CD14-positive monocyte (primary cell): ENCODE results near the gene B3GAT2. TPM values are rescaled to one million over a fixed set of nuclear protein-coding genes. Genes with fewer than 3 reads are reported as not detected.

Experiments
- DNase-seq, 3 donors: peaks; one replicate each; pipeline ENCODE4 v3.0.0-alpha.2; 2011 to 2022
- H2AFZ ChIP-seq: 2 replicates; pipeline ENCODE4 v1.6.0; 2012; ENCODE audit warnings: mild to moderate bottlenecking, low read depth, low read length, inconsistent platforms; ENCODE audit not compliant: insufficient read depth, poor library complexity, severe bottlenecking
- H3K27ac ChIP-seq, 2 donors: 1 replicate in 1 of 2; 2 replicates in 1 of 2; pipeline ENCODE4 v1.5.1; 2012 to 2013; ENCODE audit warnings: low read length in 2 of 2, control low read depth in 1 of 2, inconsistent platforms in 1 of 2, low read depth in 1 of 2, mild to moderate bottlenecking in 1 of 2
- H3K27me3 ChIP-seq, 2 donors: one replicate each; pipeline versions ENCODE4 v1.6.0 to v1.6.1; 2011 to 2013; ENCODE audit warnings: low read length in 2 of 2; ENCODE audit not compliant: control insufficient read depth in 2 of 2, insufficient read depth in 2 of 2
- H3K36me3 ChIP-seq, 2 donors: replicated peaks in 1 of 2; 1 replicate in 1 of 2; 2 replicates in 1 of 2; pipeline versions ENCODE4 v1.5.1 to v1.6.1; 2012 to 2013; ENCODE audit warnings: low read length in 2 of 2, control low read depth in 1 of 2, inconsistent platforms in 1 of 2, mild to moderate bottlenecking in 1 of 2; ENCODE audit not compliant: insufficient read depth in 2 of 2, control insufficient read depth in 1 of 2
- H3K4me1 ChIP-seq, 2 donors: 1 replicate in 1 of 2; 2 replicates in 1 of 2; pipeline versions ENCODE4 v1.5.1 to v1.6.1; 2012 to 2013; ENCODE audit warnings: low read length in 2 of 2, control low read depth in 1 of 2, inconsistent platforms in 1 of 2, mild to moderate bottlenecking in 1 of 2, moderate library complexity in 1 of 2; ENCODE audit not compliant: insufficient read depth in 2 of 2, control insufficient read depth in 1 of 2
- H3K4me2 ChIP-seq: replicated peaks from 2 replicates; pipeline ENCODE3; 2012; ENCODE audit warnings: low read length, moderate library complexity, mild to moderate bottlenecking; ENCODE audit not compliant: poor library complexity, severe bottlenecking; ENCODE audit errors: extremely low read depth
- H3K4me3 ChIP-seq, 3 experiments: fragments of 200-600 bp in 1 of 3; sonication (generic) in 1 of 3; replicated peaks in 1 of 3; 1 replicate in 2 of 3; 2 replicates in 1 of 3; pipeline ENCODE4 v1.5.1; 2011 to 2013; ENCODE audit warnings: low read length in 3 of 3, mild to moderate bottlenecking in 3 of 3, control low read depth in 2 of 3, low read depth in 2 of 3, inconsistent platforms in 1 of 3, moderate library complexity in 1 of 3
- H3K79me2 ChIP-seq: 2 replicates; pipeline ENCODE4 v1.6.0; 2012; ENCODE audit warnings: mild to moderate bottlenecking, control low read depth, inconsistent platforms, low read length, moderate library complexity; ENCODE audit not compliant: insufficient read depth
- H3K9ac ChIP-seq: 2 replicates; pipeline ENCODE4 v1.6.0; 2017; ENCODE audit warnings: low read length, mild to moderate bottlenecking; ENCODE audit not compliant: insufficient read depth, poor library complexity, severe bottlenecking
- H3K9me3 ChIP-seq, 2 donors: replicated peaks in 1 of 2; 1 replicate in 1 of 2; 2 replicates in 1 of 2; pipeline versions ENCODE4 v1.5.1 to v1.6.1; 2012 to 2013; ENCODE audit warnings: low read length in 2 of 2, control low read depth in 1 of 2; ENCODE audit not compliant: control insufficient read depth in 1 of 2, insufficient read depth in 1 of 2
- H4K20me1 ChIP-seq: 2 replicates; pipeline ENCODE4 v1.6.0; 2012; ENCODE audit warnings: mild to moderate bottlenecking, low read length, control low read depth, moderate library complexity; ENCODE audit not compliant: insufficient read depth
- H3K27ac Mint-ChIP-seq, 7 donors: one replicate each; pipeline ENCODE4 v1.8.0; 2020; ENCODE audit warnings: mild to moderate bottlenecking in 7 of 7, mixed read lengths in 7 of 7, moderate library complexity in 6 of 7, inconsistent platforms in 2 of 7
- H3K27me3 Mint-ChIP-seq, 3 donors: one replicate each; pipeline ENCODE4 v1.8.0; 2021 to 2022; ENCODE audit warnings: low read depth in 3 of 3, mild to moderate bottlenecking in 3 of 3, mixed read lengths in 3 of 3, moderate library complexity in 3 of 3, inconsistent platforms in 1 of 3
- H3K36me3 Mint-ChIP-seq, 2 donors: one replicate each; pipeline ENCODE4 v1.8.0; 2020; ENCODE audit warnings: mixed read lengths in 2 of 2, inconsistent platforms in 1 of 2, mild to moderate bottlenecking in 1 of 2
- H3K4me1 Mint-ChIP-seq: one replicate; pipeline ENCODE4 v1.8.0; 2020; ENCODE audit warnings: mild to moderate bottlenecking, mixed read lengths
- H3K4me3 Mint-ChIP-seq, 2 donors: one replicate each; pipeline ENCODE4 v1.8.0; 2020; ENCODE audit warnings: mild to moderate bottlenecking in 2 of 2, mixed read lengths in 2 of 2, moderate library complexity in 1 of 2
- H3K9me3 Mint-ChIP-seq, 7 donors: one replicate each; pipeline ENCODE4 v1.8.0; 2020 to 2022; ENCODE audit warnings: mixed read lengths in 7 of 7, mild to moderate bottlenecking in 6 of 7, moderate library complexity in 6 of 7, inconsistent platforms in 2 of 7
- WGBS: methylation state at CpG from one replicate; pipeline ENCODE4 v1.1.5; 2013; ENCODE audit warnings: missing lambda C conversion rate; ENCODE audit not compliant: insufficient coverage; 5-methylcytosine and 5-hydroxymethylcytosine counted together
- intact Hi-C, 2 donors: fragments of 100-400 bp; cut with micrococcal nuclease; formaldehyde crosslinking; loops; one replicate each; pipeline versions ENCODE4 v1.15.0 to v1.15.1; 2023
- polyA plus RNA-seq, 3 donors: library from polyadenylated mRNA; depleted of rRNA in 1 of 3; unstranded in 2 of 3; stranded (reverse) in 1 of 3; fragments of 300-500 nt in 2 of 3; fragments of >200 nt in 1 of 3; fragmentation: Illumina TruSeq in 2 of 3; gene quantifications; 1 replicate in 2 of 3; 2 replicates in 1 of 3; pipeline ENCODE4 v1.2.3, GENCODE V29; 2012 to 2021
- TF ChIP-seq, protein P1 (sequence below): fragments of 200-600 bp; IDR thresholded peaks from one replicate; pipeline ENCODE4 v1.8.0; 2022; ENCODE audit warnings: antibody characterized with exemption, mild to moderate bottlenecking

B3GAT2 gene
- polyA plus RNA-seq, 3 donors, result 0.03 to 0.05 TPM; not detected in 1

DNA sequence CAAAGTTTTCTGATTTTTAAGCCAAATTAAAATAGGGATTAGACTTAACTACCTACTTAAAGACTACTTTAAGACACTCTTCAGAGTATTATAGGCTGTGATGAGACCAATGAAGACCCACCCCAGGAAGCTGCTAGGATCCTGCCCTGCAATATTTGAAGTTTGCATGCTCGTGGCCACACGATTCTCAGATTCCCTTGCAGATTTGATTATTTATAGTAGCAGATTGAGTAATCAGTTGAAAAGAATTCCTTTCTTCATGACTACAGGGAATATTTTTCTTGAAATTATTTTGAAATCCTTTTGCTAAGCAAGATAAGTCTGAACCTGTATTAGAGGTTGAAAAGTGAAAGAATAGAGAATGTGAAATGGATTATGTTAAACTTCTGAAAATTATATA lies 122.3 kb downstream of the B3GAT2 start:
- Mint-ChIP-seq H3K27me3 (peaks cover 0 to 2% (median 0%) of the 10 kb centered on the region in 3 donors), H3K4me1 (no peaks in the 10 kb centered on the region)
- no CpG with 5 or more reads among the region's 2 CpGs for WGBS

DNA sequence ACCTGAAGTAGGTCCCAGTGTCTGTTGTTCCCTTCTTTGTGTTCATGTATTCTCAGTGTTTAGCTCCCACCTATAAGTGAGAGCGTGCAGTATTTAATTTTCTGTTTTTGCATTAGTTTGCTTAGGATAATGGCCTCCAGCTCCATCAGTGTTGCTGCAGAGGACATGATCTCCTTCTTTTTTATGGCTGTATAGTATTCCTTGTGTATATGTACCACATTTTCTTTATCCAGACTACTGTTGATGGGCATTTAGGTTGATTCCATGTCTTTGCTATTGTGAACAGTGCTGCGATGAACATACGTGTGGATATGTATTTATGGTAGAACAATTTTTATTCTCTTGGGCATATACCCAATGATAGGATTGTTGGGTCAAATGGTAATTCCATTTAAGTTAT lies 125.4 kb downstream of the B3GAT2 start:
- WGBS, result no CpG with 5 or more reads among the region's 3 CpGs
- Mint-ChIP-seq H3K36me3 (peaks cover 2 to 5% of the 10 kb centered on the region in 2 donors), H3K27ac (no peak overlapping the region), H3K27me3 (no peaks in the 10 kb centered on the region), H3K9me3 (peaks cover 0 to 5% (median 3%) of the 10 kb centered on the region in 7 donors), H3K4me3 (no peak overlapping the region), H3K4me1 (no peaks in the 10 kb centered on the region)
- Histone ChIP-seq H3K79me2 (no peaks in the 10 kb centered on the region), H3K4me1 (no peaks in the 10 kb centered on the region), H3K9ac (no peak overlapping the region), H3K36me3 (no peaks in the 10 kb centered on the region), H3K27me3 (no peaks in the 10 kb centered on the region), H3K27ac (no peak overlapping the region), H3K4me2 (no peak overlapping the region), H4K20me1 (no peaks in the 10 kb centered on the region), H3K4me3 (no peak overlapping the region), H3K9me3 (peaks cover 0 to 2% of the 10 kb centered on the region in 2 donors), H2AFZ (no peak overlapping the region)
- TF ChIP-seq, protein P1, sequence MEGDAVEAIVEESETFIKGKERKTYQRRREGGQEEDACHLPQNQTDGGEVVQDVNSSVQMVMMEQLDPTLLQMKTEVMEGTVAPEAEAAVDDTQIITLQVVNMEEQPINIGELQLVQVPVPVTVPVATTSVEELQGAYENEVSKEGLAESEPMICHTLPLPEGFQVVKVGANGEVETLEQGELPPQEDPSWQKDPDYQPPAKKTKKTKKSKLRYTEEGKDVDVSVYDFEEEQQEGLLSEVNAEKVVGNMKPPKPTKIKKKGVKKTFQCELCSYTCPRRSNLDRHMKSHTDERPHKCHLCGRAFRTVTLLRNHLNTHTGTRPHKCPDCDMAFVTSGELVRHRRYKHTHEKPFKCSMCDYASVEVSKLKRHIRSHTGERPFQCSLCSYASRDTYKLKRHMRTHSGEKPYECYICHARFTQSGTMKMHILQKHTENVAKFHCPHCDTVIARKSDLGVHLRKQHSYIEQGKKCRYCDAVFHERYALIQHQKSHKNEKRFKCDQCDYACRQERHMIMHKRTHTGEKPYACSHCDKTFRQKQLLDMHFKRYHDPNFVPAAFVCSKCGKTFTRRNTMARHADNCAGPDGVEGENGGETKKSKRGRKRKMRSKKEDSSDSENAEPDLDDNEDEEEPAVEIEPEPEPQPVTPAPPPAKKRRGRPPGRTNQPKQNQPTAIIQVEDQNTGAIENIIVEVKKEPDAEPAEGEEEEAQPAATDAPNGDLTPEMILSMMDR, result no peak
- no peak for DNase-seq
- intact Hi-C loops, result no loop called here

More for the DNA sequence above, 122.3 kb downstream of the B3GAT2 start:
- H4K20me1 ChIP-seq, result no peaks in the 10 kb centered on the region
- H3K9me3 Mint-ChIP-seq, result peaks cover 0 to 5% (median 3%) of the 10 kb centered on the region in 7 donors
- no peak overlapping the region for H3K27ac ChIP-seq
- no peak for DNase-seq
- no peaks in the 10 kb centered on the region for H3K27me3 ChIP-seq
- H3K27ac Mint-ChIP-seq, result no peak overlapping the region
- H3K9me3 ChIP-seq, result peaks cover 0 to 2% of the 10 kb centered on the region in 2 donors
- H3K9ac ChIP-seq, result no peak overlapping the region
- no peak overlapping the region for H3K4me2 ChIP-seq
- no peaks in the 10 kb centered on the region for H3K4me1 ChIP-seq
- intact Hi-C loops, result no loop called here
- peaks cover 0 to 21% of the 10 kb centered on the region in 2 donors for H3K36me3 ChIP-seq
- H3K4me3 ChIP-seq, result no peak overlapping the region
- peaks cover 10 to 11% of the 10 kb centered on the region in 2 donors for H3K36me3 Mint-ChIP-seq
- H2AFZ ChIP-seq, result no peak overlapping the region
- no peak overlapping the region for H3K4me3 Mint-ChIP-seq
- TF ChIP-seq, protein P1, result no peak
- H3K79me2 ChIP-seq, result no peaks in the 10 kb centered on the region
